HG02623 (cell line): ENCODE data around the gene ADARB2.

Experiments used
- ATAC-seq: cut with Tn5 transposase; IDR thresholded peaks from one replicate; pipeline ENCODE4 v1.9.1; 2021; ENCODE audit warnings: moderate library complexity; ENCODE audit not compliant: unreplicated experiment

ADARB2 gene

DNA sequence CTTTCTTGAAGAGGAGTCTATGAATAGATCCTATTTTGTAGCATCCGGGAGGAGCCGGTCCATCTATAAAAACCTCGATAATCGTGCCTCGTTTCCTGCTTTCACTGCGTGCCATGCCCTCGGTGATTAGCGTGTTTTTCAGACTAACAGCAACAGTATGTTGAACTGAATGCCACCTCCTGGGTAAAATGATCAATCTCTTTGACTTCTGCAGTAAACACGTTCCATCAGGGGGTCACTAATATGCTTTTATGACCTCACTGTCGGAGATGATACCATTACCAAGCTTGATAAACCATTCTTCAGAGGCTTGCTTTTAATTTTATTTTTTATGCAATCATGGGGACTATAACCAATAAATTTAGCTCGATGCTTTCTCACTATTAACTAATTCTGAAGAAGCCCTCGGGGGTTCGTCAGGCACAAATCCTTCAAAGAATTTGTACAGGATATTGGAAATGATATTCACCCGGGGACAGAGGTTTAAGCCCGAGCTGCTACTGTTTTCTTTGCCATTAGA is 228.3 kb downstream of the ADARB2 start:
- no peak for ATAC-seq

- ATAC-seq, result no peak
Measured at GRCh38 chr10:1508096-1508495, 229.2 kb downstream of the ADARB2 start.

- ATAC-seq, result no peak
Measured at GRCh38 chr10:1507436-1507835, 229.9 kb downstream of the ADARB2 start.

GRCh38 chr10:1504940-1505339 is 232.4 kb downstream of the ADARB2 start:
- no peak for ATAC-seq

DNA sequence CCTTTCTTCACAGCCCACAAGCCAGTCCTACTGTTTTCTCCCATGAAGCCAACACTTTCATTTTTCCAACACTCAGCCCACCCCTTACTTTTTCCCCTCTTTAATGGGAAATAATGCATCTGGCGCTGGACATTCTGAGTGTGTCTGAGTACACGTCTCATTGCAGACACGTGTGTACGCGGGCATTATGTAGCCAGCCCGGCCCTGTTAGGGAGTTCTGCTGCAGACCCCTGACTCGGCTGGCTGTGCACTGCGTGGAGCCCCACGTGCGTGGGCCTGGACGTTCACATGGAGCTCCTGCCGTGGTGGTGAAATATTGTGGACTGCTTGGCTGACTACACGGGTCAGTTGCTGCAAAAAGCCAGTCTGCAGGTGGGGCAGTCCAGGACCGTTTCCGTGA is 233.0 kb downstream of the ADARB2 start:
- ATAC-seq, result no peak

- no peak for ATAC-seq
Measured at GRCh38 chr10:1502451-1502850, 234.9 kb downstream of the ADARB2 start.

- ATAC-seq, result no peak
Measured at GRCh38 chr10:1499359-1499957, 237.9 kb downstream of the ADARB2 start.

DNA sequence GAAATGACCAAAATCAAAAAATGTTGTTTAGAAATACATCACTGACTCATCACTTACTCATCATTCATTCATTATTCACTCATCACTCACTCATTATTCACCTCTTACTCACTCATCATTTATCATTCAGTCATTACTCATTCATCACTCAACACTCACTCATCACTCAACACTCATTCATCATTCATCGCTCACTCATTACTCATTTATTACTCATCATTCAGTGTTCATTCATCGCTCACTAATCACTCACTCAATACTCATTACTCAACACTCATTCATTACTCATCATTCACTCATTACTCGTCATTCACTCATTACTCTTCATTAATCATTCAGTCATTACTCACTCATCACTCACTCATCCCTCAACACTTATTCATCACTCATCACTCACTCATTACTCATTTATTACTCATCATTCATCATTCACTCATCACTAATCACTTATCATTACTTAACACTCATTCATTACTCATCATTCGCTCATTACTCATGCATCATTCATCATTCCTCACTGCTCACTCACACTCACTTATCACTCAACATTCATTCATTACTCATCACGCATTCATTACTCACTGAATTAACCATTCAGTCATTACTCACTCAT is 238.5 kb downstream of the ADARB2 start:
- ATAC-seq, result no peak

DNA sequence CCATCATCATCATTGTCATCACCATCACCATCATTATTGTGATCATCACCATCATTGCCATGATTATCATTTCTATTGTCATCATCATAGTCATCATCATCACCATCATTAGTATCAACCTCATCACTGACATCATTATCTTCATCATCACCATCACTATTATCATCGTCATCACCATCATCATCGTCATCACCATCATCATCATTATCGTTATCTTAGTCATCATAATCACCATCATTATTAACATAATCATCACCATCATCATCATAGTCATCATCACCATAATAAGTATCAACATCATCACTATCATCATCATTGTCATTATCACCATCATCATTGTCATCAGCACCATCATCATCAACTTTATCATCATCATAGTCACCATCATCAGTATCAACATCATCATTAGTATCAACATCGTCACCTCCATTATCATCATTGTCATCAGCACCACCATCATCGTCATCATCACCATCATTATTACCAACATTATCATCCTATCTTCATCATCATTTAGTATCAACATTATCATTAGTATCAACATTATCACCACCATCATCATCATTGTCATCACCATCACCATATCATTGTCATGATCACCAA is 241.3 kb downstream of the ADARB2 start:
- ATAC-seq, result no peak

DNA sequence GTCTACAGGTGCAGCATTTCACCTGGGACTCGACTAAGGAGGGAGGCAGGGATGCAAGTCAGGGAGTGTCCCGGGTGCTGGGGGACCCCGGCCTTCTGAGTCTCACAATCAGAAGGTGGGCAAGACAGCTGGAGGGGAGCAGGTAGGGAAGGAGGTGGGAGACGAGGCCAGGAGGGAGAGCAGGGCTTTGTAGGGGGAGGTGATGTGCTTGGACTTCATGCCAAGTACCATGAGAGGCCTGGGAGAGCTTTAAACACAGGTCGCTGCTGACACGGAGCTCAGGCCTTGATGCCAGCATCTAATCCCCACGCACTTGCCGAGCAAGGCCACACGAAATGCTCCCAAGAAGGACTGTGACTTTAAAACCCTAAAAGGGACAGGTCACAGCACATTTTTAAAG is 244.7 kb downstream of the ADARB2 start:
- no peak for ATAC-seq

DNA sequence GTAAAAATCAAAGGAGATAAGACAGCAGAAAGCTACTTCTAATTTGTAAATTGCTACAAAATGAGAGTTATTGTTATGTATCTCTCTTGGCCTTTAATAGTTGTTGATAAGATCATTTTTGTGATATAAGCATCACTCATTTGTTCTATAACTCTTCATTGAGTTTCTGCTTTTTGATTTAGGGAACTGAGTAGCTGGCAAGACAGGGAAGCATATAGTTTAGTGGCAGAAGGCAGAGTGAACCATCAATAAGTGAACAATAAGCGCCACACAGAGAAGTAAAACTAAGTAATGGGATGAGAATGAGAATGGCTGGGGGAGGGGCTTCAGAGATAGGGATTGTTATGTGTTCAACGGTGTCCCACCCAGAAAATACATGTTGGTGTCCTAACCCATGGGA is 245.4 kb downstream of the ADARB2 start:
- no peak for ATAC-seq

- no peak for ATAC-seq
Measured at GRCh38 chr10:1489801-1490200, 247.5 kb downstream of the ADARB2 start.

- peak; percentile 90 for ATAC-seq
Measured at GRCh38 chr10:1488970-1489548, 248.3 kb downstream of the ADARB2 start.

GRCh38 chr10:1486841-1487687 is 250.3 kb downstream of the ADARB2 start:
- ATAC-seq, result no peak

- ATAC-seq, result no peak
Measured at GRCh38 chr10:1485357-1485756, 252.0 kb downstream of the ADARB2 start.

DNA sequence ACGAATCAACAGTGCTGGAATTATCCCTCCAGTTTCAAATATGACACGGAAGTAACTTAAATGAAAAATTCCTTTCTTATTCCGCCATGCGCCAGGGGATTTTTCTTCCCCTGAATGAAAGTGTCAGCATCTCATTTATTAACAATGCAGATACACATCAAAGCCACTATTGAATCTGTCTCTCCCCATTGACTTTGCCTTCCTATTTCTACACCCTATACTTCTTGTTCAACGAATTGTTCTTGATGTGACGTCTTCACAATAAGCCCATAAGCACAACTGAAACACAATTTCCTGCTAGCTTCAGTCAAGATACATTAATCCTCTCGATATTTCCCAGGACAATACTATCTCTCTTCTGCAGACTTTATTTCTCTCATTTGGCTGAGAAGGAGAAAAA is 253.5 kb downstream of the ADARB2 start:
- ATAC-seq, result no peak

DNA sequence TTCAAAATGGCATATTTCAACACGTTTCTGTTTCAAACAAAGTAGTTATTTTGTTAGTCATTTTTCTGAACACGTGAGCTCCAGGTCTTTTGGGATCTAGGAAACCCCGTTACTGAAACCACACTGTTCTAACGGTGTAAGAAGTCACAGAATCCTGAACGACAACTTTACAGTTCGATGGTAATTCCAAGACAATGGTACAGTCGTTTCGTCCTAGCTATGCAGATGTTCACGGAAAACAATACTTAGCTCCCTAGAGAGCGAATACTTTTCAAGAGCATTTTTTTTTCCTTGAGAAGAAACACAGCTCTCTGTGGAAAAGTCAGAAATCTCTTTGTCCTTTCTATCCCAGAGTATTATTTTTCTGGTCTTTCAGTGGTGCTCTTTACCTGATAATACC is 254.1 kb downstream of the ADARB2 start:
- no peak for ATAC-seq

DNA sequence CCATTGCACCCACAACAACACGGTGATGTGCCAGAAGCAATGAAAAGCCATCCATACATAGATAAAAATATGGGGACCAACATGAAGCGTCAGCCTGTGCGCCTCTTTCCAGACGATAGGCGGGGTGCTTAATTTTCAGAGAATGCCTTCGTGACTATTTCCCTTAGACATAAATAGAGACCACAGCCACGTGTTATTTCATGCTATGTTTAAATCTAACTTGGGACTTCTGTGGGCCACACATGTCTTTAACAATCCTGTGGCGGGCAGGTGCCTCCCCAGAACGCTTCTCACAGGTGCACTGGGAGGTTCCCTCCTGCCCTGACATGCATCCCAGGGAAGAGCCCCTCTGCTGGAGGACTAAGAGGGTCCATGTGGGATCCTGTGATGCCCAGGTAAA is 259.7 kb downstream of the ADARB2 start:
- no peak for ATAC-seq

DNA sequence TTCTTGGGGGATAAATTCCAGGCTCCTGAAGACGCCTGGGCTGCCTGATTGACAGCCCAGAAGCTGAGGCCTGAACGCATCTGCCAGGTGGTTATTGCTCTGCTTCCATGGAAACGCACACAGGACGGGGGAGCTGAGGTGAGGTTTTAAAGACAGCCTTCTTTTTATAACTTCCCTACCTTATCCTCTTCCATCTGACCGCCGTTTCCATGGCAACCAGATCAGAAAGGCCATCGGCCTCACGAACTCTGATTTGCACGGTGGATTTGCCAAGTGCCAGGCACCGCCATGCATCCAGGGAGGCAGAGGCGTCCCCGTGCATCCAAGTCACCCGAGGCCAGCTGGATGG is 260.9 kb downstream of the ADARB2 start:
- ATAC-seq, result no peak

GRCh38 chr10:1475771-1476454 is 261.4 kb downstream of the ADARB2 start:
- no peak for ATAC-seq

DNA sequence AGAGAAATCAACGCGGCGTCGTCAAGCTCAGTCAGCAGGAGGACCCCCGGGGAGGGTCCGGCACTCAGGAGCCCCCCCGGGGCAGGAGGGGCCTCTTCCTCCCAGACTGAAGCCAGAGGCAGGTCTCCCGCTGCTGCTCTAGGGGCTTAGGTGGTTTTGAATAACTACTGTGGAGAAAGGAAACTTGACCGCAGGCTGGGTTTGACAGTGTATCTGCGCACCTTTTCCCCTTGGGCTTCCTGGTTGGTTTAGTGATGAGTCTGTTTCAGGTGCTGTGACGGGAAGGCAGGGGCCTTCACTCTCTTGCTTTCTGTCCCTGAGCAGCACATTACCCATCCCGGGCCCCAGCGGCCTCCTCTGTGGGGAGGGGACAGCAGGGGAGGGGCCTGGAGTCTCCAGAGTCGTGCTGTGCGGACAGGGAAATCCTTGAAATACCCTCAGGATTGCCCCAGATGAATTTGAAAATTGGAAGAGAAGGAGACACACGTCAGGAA is 262.2 kb downstream of the ADARB2 start:
- no peak for ATAC-seq
